Retinal pigment epithelial cell (primary cell): Measurements from ENCODE around the gene NANOS3.

Experiments used
- DNase-seq: peaks from one replicate; pipeline ENCODE4 v3.0.0-alpha.2; 2010; ENCODE audit warnings: low read depth
- H3K4me3 ChIP-seq: 2 replicates; pipeline ENCODE4 v1.5.1; 2011; ENCODE audit warnings: mild to moderate bottlenecking, low read length, control low read depth, moderate library complexity
- CTCF ChIP-seq: conservative IDR thresholded peaks from 2 replicates; pipeline ENCODE4 v1.5.1; 2011; ENCODE audit warnings: low read depth, low read length, control low read depth, inconsistent platforms

NANOS3 gene

GRCh38 chr19:13834244-13835069 lies 42.5 kb upstream of the NANOS3 start:
- H3K4me3 ChIP-seq = peak overlapping the region; percentile 19
- DNase-seq = no peak
- no peak for TF ChIP-seq CTCF

GRCh38 chr19:13835791-13836723 lies 40.9 kb upstream of the NANOS3 start:
- no peak for TF ChIP-seq CTCF
- no peak for DNase-seq
- H3K4me3 ChIP-seq = no peak overlapping the region

- no peak for TF ChIP-seq CTCF
- no peak overlapping the region for H3K4me3 ChIP-seq
- DNase-seq = no peak
Measured at GRCh38 chr19:13838435-13839129, 38.4 kb upstream of the NANOS3 start.

- no peak for TF ChIP-seq CTCF
- no peak for DNase-seq
- H3K4me3 ChIP-seq = peak overlapping the region; percentile 86
Measured at GRCh38 chr19:13839130-13839937, 37.6 kb upstream of the NANOS3 start.

- peak overlapping the region; percentile 86 for H3K4me3 ChIP-seq
- DNase-seq = no peak
- TF ChIP-seq CTCF = no peak
Measured at GRCh38 chr19:13839938-13840304, 37.0 kb upstream of the NANOS3 start.
